ENCODE data around the gene MAGEH1. TPM values are rescaled to one million over a fixed set of nuclear protein-coding genes. Genes with fewer than 3 reads are reported as not detected.
"Not testable (repeated sequence)": the region's sequence is repeated elsewhere in the genome, so short reads cannot be mapped to it uniquely, and the experiment has no call there.

Gene MAGEH1, protein sequence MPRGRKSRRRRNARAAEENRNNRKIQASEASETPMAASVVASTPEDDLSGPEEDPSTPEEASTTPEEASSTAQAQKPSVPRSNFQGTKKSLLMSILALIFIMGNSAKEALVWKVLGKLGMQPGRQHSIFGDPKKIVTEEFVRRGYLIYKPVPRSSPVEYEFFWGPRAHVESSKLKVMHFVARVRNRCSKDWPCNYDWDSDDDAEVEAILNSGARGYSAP
- 11.7 TPM for total RNA-seq
- long read RNA-seq, transcript MAGEH1-201 (1 exons, 1,462 nt) = major isoform, 15 of 15 reads
- long read RNA-seq, partial matches to known transcripts = 0 of 15 reads
- long read RNA-seq, other reads (novel, unspliced or antisense) = 0 of 15 reads

DNA sequence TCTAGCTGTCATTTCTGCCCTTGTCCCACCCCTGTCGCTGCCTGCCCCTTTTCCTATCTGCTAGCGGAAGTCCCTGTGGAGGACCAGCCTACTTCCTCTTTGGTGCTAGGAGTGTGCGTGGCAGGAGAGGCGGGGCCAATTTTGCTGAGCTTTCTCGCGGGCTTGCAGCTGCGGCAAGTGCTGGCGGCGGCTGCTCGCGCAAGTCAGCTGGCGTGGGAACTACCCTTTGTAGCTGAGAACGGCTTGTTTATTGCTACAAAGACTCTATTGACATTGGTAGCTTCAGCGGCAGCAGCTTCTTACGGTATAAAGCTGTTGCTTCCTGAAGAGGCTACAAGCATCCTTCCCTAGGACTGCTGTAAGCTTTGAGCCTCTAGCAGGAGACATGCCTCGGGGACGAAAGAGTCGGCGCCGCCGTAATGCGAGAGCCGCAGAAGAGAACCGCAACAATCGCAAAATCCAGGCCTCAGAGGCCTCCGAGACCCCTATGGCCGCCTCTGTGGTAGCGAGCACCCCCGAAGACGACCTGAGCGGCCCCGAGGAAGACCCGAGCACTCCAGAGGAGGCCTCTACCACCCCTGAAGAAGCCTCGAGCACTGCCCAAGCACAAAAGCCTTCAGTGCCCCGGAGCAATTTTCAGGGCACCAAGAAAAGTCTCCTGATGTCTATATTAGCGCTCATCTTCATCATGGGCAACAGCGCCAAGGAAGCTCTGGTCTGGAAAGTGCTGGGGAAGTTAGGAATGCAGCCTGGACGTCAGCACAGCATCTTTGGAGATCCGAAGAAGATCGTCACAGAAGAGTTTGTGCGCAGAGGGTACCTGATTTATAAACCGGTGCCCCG lies at the start of gene MAGEH1:
Gene MAGEH1, plus strand, starts transcription at position 138 of the 843 bp plus-strand sequence. Its CDS starts 248 bp downstream, at position 386.
- intact Hi-C loops (cut with DNase I) = no loop called here
- DNase-seq (ENCODE audit: low spot score) = peak; percentile 90

DNA sequence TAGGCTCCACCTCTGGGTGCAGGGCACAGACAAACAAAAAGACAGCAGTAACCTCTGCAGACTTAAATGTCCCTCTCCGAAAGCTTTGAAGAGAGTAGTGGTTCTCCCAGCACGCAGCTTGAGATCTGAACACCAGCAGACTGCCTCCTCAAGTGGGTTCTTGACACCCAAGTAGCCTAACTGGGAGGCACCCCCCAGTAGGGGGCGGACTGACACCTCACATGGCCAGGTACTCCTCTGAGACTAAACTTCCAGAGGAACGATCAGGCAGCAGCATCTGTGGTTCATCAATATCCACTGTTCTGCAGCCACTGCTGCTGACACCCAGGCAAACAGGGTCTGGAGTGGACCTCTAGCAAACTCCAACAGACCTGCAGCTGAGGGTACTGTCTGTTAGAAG lies 24.8 kb upstream of the MAGEH1 start:
- intact Hi-C loops (cut with DNase I); DNase-seq (ENCODE audit: low spot score): not testable (repeated sequence)

DNA sequence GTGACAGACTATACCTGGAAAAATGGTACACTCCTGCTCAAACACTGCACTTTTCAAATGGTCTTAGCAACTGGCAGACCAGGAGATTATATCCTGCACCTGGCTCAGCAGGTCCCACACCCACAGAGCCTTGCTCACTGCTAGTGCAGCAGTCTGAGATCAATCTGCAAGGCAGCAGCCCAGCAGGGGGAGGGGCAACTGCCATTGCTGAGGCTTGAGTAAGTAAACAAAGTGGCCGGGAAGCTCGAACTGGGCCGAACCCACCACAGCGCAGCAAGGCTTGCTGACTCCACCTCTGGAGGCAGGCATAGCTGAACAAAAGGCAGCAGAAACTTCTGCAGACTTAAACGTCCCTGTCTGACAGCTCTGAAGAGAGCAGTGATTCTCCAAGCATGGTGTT lies 8.5 kb upstream of the MAGEH1 start:
- intact Hi-C loops (cut with DNase I); DNase-seq (ENCODE audit: low spot score): not testable (repeated sequence)

DNA sequence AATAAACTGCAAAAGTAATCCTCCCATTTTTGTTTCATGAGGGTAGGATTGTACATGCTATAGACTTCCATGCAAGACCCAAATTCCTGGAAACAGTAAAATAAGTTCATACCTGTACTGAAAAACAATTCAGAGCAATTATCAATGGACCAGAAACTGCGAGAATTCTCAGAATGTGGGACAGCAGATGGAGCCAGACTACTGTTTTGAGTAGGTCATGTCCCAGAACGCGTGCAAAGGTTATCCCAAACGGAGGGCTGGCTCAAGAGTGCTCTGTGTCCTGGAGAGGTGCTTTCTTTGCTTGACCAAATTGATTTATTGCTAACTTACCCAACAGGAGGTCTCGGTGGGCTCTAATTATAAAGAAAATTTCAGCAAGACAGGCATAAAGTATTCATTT lies 1.7 kb upstream of the MAGEH1 start:
- no peak for DNase-seq (ENCODE audit: low spot score)
- intact Hi-C loops (cut with DNase I) = no loop called here

DNA sequence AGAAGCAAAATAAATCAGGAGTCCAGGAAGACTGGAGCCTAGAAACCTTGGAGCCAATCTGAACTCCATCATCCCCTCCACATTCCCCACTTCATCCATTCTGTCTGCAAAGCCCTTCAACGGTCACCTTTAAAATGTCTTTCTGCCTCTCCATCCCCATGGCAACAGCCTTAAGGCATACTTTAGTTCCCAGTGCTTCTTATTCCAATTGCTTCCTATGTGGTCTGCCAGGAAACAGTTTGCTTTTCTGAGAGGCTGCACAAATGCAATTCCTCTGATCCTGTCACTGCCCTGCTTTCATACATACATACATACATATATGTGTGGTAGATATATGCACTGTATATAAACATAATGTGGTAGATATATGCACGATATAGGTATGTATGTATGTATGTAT lies 786 bp upstream of the MAGEH1 start:
- intact Hi-C loops (cut with DNase I) = no loop called here
- DNase-seq (ENCODE audit: low spot score) = no peak

DNA sequence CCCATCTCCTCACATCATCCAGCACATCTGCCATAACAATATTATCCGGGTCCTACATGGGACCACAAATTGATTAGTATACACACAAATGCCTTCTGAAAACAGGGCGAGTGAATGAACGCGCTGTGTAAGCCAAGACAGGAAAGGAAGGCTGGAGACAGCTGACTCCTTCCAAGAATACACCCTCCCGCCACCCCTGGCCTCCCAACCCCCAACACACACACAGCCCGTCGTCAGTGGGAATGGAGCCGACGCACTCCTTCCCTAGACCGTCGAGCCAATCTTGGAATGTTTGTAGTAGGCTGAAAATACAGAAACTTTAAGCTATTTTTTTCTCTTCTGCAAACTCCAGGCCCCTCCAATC lies 319 bp upstream of the MAGEH1 start:
- DNase-seq (ENCODE audit: low spot score) = no peak

DNA sequence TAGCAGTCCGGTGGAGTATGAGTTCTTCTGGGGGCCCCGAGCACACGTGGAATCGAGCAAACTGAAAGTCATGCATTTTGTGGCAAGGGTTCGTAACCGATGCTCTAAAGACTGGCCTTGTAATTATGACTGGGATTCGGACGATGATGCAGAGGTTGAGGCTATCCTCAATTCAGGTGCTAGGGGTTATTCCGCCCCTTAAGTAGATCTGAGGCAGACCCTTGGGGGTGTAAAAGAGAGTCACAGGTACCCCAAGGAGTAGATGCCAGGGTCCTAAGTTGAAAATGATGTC lies 852 bp downstream of the MAGEH1 start:
- DNase-seq (ENCODE audit: low spot score) = no peak
- intact Hi-C loops (cut with DNase I) = no loop called here

More for the DNA sequence above, 319 bp upstream of the MAGEH1 start:
- intact Hi-C loops (cut with DNase I) = no loop called here

DNA sequence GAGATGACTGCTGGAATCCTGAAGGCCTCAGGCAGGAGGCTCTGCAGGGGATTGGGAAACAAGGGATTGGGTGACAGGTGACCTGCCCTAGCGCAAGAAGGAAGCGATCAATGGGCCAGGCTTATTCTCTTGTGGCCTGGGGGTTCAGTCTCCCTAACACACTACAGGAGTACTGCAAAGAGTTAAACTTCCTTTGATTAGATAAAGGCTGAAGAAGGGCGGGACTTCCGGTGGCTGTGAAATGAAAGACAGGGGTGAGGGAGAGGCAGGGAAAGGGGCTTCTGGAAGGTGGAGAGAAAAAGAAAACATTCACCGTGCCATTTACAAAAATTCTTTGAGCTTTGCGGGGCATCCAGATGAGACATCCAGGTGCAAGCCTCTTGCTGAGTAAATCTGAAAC lies 3.8 kb downstream of the MAGEH1 start:
- intact Hi-C loops (cut with DNase I); DNase-seq (ENCODE audit: low spot score): not testable (repeated sequence)

DNA sequence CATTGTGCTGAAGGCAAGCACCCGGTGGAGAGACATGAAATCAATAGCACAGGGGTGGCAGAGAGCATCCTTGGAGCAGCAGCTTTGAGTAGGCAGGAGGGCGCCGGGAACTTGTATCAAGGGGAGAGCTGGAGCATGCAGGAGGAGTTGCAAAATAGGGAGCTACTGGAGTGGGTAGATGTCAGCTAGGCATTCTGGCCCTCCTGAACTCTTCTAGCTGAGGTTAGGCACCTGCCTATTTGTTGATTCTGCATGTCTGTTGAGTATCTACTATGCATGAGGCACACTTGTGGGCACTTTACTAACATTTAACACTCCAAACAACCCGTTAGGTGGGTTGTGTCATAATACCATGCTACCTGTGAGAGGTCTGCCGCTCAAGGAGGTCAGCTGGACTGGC lies 7.5 kb downstream of the MAGEH1 start:
- DNase-seq (ENCODE audit: low spot score); intact Hi-C loops (cut with DNase I): not testable (repeated sequence)

DNA sequence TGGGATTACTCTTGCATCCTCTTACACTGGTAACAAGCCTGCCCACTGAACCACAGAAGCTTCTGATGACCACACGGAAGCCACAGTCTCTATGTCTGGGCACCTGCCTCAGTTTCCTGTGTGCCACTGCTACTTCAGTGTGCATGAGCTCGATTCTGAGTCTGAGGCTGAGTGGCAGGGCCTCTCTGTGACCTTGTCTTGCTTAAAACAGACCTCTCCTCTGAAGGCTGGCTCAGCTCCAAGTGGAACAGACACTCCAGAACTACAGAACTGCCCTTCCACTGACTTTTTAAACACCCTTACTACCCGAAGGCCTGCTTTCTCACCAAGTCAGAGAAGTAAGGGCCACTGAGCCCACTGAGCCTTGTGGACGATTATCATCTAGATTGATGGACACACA lies 8.0 kb downstream of the MAGEH1 start:
- DNase-seq (ENCODE audit: low spot score); intact Hi-C loops (cut with DNase I): not testable (repeated sequence)

DNA sequence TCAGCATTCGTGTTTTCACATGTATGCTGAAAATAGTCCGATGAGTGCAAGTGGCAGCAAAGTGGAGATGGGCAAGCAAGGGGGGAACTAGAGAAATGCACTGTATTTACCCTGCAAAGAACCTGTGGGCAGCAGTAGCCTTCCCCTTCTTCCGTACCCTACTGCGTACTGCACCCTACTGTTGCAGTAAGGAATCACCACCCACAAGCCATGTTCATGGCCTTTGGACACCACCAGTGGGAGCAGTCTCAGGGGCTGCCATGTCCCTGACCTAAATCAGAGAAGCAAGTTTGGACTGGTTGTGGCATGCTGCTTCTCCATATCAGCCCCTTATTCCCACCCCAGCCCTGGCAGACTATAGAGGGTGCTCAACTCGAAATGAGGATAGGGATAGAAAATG lies 12.1 kb downstream of the MAGEH1 start:
- DNase-seq (ENCODE audit: low spot score); intact Hi-C loops (cut with DNase I): not testable (repeated sequence)

DNA sequence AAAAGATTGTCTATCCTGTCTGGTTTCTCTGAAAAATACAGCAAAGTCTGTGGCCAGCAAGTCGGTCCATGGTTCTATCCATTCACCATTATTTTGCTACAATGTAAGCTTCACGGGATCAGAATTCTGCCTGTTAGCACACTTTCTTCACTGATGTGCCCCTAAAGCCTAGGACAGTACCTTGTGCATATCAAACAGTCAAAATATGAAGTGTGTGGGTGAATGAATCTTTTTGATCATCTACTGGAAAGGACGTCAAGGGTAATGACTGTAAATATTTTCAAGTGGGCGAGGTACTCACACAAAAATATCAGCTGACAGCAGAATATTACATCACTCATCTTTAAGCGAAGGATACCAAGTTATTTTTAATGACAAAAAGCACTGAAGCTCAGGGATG lies 13.2 kb downstream of the MAGEH1 start:
- intact Hi-C loops (cut with DNase I); DNase-seq (ENCODE audit: low spot score): not testable (repeated sequence)

DNA sequence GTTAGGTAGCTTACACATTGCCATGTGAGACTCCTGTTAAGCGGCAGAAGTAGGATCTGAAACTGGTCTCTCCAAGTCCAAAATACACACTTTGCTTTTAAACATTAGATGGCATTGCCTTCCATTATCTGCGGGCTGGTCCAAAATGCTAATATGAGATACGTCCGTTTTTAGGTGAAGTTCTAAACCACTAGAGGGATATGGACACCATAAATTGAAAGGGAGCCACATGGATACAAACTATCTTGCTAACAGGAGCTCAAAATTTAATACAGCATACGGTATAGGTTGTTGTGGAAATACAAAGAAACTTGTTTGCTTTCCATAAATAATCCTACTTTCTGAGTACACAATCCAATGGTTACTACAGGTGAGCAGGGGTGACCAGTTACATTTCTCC lies 13.9 kb downstream of the MAGEH1 start:
- DNase-seq (ENCODE audit: low spot score); intact Hi-C loops (cut with DNase I): not testable (repeated sequence)

DNA sequence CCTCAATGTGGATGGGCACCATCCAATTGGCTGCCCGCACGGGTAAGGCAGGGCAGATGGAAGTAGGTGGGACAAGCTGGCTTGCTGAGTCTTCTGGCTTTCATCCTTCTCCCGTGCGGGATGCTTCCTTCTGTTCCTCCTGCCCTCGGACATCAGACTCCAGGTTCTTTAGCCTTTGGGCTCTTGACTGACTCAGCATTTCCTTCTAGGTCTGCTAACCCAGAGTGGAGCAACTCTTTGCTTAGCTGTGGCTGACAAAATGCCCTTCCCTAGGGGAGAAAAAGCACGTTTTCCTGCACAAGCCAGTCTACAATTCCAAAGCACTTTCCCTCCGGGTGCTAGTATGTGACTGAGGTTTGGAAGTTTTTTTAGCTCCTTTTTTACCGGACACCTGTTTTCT lies 28.0 kb downstream of the MAGEH1 start:
- intact Hi-C loops (cut with DNase I); DNase-seq (ENCODE audit: low spot score): not testable (repeated sequence)

DNA sequence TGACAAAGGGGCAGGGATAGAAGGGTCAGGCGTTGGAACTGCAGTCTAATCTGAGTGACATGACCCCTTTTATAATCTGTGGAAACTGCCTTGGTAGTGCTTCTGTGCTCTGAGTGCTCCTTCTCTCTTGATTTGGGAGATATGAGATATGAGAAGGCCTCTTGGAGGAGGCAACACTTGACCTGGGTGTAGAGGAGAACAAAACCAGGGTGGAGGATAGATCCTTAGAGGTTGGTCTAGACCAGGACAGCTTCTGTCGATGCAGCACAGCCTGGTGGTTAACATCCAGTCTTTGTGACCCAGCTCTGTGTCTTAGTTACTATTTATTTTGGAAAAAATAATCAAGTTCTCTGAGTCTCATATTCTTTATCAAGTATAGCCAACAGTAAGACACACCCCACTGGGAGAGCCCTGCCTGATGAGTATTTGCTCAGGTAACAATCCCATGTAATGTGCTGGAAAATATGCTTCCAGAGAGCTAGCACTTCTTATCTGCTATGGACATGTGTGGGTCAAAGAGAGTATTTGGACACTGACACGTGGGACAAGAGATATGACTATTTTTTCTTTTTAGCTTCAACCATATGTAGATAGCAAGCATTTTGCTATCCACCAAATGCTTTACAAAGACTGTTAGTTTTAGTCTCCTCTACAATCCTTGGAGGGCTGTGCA lies 28.6 kb downstream of the MAGEH1 start:
- intact Hi-C loops (cut with DNase I) = no loop called here
- no peak for DNase-seq (ENCODE audit: low spot score)

DNA sequence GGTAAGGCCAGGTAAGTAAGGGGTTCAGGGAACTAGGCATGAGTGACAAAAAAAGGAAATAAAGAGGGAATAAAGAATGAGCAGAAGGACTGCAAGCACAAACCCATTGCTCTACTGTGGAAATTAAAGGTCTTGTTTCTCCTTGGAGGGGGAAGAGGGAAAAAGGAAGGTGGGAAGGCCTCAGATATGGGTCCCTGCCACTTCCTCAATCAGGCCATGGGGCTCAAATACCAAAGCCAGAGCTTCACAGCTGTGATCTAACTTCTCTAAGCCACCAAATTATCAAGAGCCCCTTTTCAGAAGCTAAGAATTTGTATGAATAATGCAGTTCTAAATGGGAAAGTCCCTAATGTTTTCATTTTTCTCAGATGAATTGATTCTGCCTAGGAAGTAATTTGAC lies 33.0 kb downstream of the MAGEH1 start:
- DNase-seq (ENCODE audit: low spot score) = no peak
- intact Hi-C loops (cut with DNase I) = no loop called here

DNA sequence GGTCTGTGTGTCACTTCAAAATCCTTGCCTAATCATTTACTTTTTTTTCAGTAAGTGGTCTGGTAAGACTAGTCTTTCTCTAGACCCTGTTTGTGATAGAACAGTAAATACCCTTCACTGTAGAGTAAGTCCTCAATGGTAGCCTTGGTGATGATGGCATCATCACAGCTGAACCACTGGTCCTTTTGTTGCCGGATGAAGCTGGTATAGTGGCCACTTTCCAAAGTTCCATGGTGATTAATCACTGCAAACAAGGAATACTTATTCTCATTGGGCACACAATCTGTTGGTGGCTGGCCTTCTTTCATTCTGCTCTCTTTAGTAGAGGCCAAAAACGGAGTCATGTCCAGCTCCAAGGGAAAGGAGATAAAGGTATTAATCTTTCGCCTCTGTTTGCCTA lies 34.8 kb downstream of the MAGEH1 start:
- DNase-seq (ENCODE audit: low spot score) = no peak
- intact Hi-C loops (cut with DNase I) = no loop called here

DNA sequence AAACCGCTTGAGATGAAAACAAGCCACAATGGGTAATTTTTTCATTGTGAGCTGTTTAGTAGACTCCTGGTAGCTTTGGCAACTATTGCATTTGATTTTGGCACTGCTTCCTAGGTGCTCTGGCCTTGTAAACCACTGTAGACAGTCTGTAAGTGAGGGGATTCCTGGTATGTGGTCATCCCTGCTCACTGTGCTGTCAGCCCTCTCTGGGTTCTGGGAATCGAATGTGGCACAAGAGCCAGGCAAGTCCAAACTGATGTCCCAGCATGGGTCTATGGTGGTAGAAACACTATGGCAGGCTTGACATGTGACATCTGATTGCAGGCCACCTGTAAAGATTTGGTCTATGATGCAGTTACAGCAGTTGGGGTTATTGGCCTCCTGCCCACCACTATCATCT lies 35.2 kb downstream of the MAGEH1 start:
- intact Hi-C loops (cut with DNase I) = no loop called here
- DNase-seq (ENCODE audit: low spot score) = no peak

DNA sequence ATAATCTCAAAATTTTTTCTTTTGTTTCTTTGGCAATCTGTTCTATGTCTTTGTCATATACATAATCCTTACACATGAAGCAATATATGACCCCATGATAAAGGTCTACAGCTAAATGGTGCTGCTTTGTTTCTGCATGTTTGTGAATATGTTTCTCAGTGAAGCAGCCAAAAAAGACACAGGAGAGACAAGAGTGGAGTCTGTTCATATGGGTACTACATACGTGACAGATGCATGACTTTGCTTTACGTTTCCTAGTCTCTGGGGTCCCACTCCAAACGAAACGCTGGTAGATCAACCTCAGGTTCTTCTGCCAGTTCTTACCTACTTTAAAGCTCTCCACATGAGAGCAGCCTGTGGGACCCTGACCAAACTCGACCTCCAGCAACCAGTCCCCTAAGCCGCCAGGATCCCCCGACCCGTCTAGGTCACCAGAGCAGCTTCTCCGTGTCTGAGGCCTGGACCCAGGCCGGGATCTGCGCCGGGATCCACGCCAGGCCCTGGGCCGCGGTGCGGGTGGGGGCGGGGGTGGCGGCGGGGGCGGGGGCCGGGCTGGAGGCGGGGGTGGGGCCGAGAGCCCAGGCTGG lies 36.2 kb downstream of the MAGEH1 start:
- intact Hi-C loops (cut with DNase I) = no loop called here
- no peak for DNase-seq (ENCODE audit: low spot score)
